HG02973 (cell line): ENCODE measurements around the gene NRP2.

Source experiments
- ATAC-seq: cut with Tn5 transposase; IDR thresholded peaks from one replicate; pipeline ENCODE4 v1.9.1; 2021; ENCODE audit warnings: moderate library complexity; ENCODE audit not compliant: unreplicated experiment

NRP2 gene

DNA sequence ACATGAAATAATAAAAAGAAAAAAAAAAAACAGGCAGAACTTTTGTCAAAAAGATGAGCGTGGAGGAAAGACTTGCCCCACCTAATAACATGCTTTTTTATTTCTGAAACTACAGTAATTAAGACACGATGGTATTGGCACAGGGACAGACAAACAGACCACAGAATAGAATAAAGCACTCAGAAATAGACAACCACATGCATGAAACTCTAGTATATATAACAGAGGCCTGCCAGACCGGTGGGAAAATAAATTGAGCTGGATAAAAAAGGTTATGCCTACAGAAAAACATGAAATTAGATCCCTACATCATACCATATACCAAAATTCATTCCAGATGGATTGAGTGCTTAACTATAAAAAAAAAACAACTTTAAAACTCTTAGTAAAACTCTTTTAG, 163.1 kb downstream of the NRP2 start:
- ATAC-seq, result no peak
